ENCODE results near the gene SPOCK1. TPM values are rescaled to one million over a fixed set of nuclear protein-coding genes. Genes with fewer than 3 reads are reported as not detected.

SPOCK1 gene
- total and polyA plus RNA-seq, 7 donors = 4.2 to 52.7 (median 16.0) TPM

- no peak for ATAC-seq
- TF ChIP-seq CTCF (IDR thresholded peaks at IDR 0.05) = no peak
- Histone ChIP-seq H3K9me3 (no peaks in the 10 kb centered on the region), H3K4me1 (no peaks in the 10 kb centered on the region), H3K4me3 (no peak overlapping the region), H3K27me3 (ENCODE audit: insufficient read depth in 3 of 3, low read length in 2 of 3) (no peaks in the 10 kb centered on the region), H3K36me3 (ENCODE audit: insufficient read depth in 1 of 2, low read depth in 1 of 2) (no peaks in the 10 kb centered on the region), H3K27ac (no peak overlapping the region)
- intact Hi-C loops (cut with DNase I) = no loop called here
- 65 to 86% (median 81%) methylated on average over 3 of the region's 3 CpGs for WGBS, 3 donors
- DNase-seq = no peak
These were observed 346.5 kb downstream of the SPOCK1 start for GRCh38 chr5:137152616-137153015.

- DNase-seq (no peak), ATAC-seq (no peak)
- H3K4me1 ChIP-seq = no peaks in the 10 kb centered on the region
- H3K27me3 ChIP-seq (ENCODE audit: insufficient read depth in 3 of 3, low read length in 2 of 3) = no peaks in the 10 kb centered on the region
- no peak for TF ChIP-seq CTCF (IDR thresholded peaks at IDR 0.05)
- intact Hi-C loops (cut with DNase I) = no loop called here
- WGBS, 3 donors = 40 to 44% (median 41%) methylated on average over 2 of the region's 2 CpGs
- H3K27ac ChIP-seq = no peak overlapping the region
- H3K9me3 ChIP-seq = no peaks in the 10 kb centered on the region
- no peaks in the 10 kb centered on the region for H3K36me3 ChIP-seq (ENCODE audit: insufficient read depth in 1 of 2, low read depth in 1 of 2)
- no peak overlapping the region for H3K4me3 ChIP-seq
These were observed 350.5 kb downstream of the SPOCK1 start for GRCh38 chr5:137148655-137149054.

GRCh38 chr5:137148159-137148558 lies 351.0 kb downstream of the SPOCK1 start:
- Histone ChIP-seq H3K27me3 (ENCODE audit: insufficient read depth in 3 of 3, low read length in 2 of 3) (no peaks in the 10 kb centered on the region), H3K4me3 (no peak overlapping the region), H3K36me3 (ENCODE audit: insufficient read depth in 1 of 2, low read depth in 1 of 2) (no peaks in the 10 kb centered on the region), H3K27ac (no peak overlapping the region), H3K4me1 (no peaks in the 10 kb centered on the region), H3K9me3 (no peaks in the 10 kb centered on the region)
- ATAC-seq = no peak
- DNase-seq = no peak
- intact Hi-C loops (cut with DNase I) = no loop called here
- WGBS, 3 donors = 21 to 41% (median 41%) methylated on average over 1 of the region's 1 CpG
- no peak for TF ChIP-seq CTCF (IDR thresholded peaks at IDR 0.05)

- no peaks in the 10 kb centered on the region for H3K9me3 ChIP-seq
- H3K27me3 ChIP-seq (ENCODE audit: insufficient read depth in 3 of 3, low read length in 2 of 3) = no peaks in the 10 kb centered on the region
- no peak for TF ChIP-seq CTCF (IDR thresholded peaks at IDR 0.05)
- WGBS, 3 donors = 68 to 81% (median 71%) methylated on average over 5 of the region's 5 CpGs
- DNase-seq (no peak), ATAC-seq (no peak)
- no peak overlapping the region for H3K27ac ChIP-seq
- intact Hi-C loops (cut with DNase I) = no loop called here
- H3K4me3 ChIP-seq = no peak overlapping the region
- H3K4me1 ChIP-seq = no peaks in the 10 kb centered on the region
- no peaks in the 10 kb centered on the region for H3K36me3 ChIP-seq (ENCODE audit: insufficient read depth in 1 of 2, low read depth in 1 of 2)
These were observed 351.8 kb downstream of the SPOCK1 start for GRCh38 chr5:137147346-137147745.

- no peak for TF ChIP-seq CTCF (IDR thresholded peaks at IDR 0.05)
- Histone ChIP-seq H3K27me3 (ENCODE audit: insufficient read depth in 3 of 3, low read length in 2 of 3) (no peaks in the 10 kb centered on the region), H3K27ac (no peak overlapping the region), H3K9me3 (no peaks in the 10 kb centered on the region), H3K36me3 (ENCODE audit: insufficient read depth in 1 of 2, low read depth in 1 of 2) (no peaks in the 10 kb centered on the region), H3K4me1 (no peaks in the 10 kb centered on the region), H3K4me3 (no peak overlapping the region)
- DNase-seq = peak; percentile 44 to 48
- ATAC-seq = peak in 3 of 4 donors; percentile 32 to 67 (median 56)
- intact Hi-C loops (cut with DNase I) = no loop called here
- WGBS, 3 donors = 27 to 32% (median 31%) methylated on average over 8 of the region's 8 CpGs
These were observed 352.7 kb downstream of the SPOCK1 start for GRCh38 chr5:137146402-137146890.
